CD4-positive, alpha-beta T cell treated with Interleukin-4 for 4 hours (primary cell): ENCODE results near the gene LYZL6.
A peak's percentile ranks its signal among the peaks of the same experiment; 100 is the strongest.
"Not testable (repeated sequence)": the region's sequence is repeated elsewhere in the genome, so short reads cannot be mapped to it uniquely, and the experiment has no call there.

Source experiments
- DNase-seq: peaks from one replicate; pipeline ENCODE4 v3.0.0-alpha.2; 2020

The LYZL6 gene

DNA sequence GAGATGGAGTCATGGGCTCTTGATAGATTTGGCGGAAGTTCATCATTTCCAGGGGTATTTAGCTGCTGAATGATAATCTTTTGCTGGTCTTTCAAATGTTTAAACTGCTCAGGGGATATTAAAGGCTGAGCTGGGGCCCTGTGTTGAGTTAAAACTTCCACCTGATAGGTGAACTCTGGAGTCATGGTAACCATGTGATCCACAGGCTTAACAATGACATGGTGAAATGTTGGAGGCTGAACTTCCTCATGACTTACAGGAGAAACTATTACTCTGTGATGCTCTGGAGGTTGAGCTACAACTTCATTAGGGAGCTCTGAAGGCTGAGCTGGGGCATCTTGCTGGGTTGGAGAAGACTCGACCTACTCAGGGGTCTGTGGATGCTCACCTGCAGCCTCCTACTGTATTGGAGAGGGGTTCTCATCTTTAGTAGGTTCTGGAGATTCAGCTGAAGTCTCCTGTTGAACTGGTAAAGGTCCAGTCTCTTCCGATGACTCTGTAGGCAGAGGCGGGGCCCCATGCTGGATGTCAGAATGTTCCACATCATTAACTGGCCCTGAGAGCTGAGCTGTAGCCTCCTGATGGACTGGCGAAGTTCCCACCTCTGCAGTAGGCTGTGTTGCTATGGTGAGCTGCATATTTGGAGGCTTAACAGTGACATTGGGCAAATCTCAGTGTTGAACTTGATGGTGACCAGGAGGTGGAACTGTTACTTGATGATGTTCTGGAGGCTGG, 37.2 kb downstream of the LYZL6 start:
- no peak for DNase-seq

DNA sequence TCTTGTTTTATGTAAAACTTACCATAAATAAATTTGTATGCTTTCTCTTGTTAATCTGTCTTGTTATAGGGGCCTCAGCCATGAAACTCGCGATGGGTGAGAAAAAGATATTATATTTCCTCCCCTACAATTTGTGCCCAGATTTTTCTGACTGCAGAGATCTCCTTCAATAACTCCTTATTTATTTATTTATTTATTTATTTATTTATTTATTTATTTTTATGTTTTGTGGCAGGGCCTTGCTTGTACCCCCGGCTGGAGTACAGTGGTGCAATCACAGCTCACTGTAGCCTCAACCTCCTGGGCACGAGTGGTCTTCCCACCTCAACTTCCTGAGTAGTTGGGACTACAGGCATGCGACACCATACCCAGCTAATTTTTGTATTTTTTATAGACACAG, 40.1 kb downstream of the LYZL6 start:
- no peak for DNase-seq

DNA sequence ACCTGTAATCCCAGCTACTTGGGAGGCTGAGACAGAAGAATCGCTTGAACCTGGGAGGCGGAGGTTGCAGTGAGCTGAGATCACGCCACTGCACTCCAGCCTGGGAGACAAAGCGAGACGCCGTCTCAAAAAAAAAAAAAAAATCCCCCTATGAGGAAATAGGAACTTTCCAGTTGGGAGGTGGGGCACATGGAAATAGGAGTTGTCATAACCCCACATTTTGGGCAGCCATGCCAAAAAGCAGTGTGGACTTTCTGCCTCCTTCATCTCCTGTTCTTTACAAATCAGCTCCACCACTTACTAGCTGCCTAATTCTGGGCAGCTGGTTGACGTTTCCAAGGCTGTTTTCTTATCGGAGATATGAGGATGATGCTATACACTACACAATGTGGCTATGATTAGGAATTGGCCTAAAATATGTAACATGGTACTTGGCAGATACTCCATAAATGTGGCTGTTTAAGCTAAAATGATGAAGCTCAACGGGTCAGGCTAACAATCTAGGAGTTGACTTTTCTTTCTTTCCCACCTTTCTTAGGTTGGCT, 41.8 kb downstream of the LYZL6 start:
- DNase-seq, result no peak

DNA sequence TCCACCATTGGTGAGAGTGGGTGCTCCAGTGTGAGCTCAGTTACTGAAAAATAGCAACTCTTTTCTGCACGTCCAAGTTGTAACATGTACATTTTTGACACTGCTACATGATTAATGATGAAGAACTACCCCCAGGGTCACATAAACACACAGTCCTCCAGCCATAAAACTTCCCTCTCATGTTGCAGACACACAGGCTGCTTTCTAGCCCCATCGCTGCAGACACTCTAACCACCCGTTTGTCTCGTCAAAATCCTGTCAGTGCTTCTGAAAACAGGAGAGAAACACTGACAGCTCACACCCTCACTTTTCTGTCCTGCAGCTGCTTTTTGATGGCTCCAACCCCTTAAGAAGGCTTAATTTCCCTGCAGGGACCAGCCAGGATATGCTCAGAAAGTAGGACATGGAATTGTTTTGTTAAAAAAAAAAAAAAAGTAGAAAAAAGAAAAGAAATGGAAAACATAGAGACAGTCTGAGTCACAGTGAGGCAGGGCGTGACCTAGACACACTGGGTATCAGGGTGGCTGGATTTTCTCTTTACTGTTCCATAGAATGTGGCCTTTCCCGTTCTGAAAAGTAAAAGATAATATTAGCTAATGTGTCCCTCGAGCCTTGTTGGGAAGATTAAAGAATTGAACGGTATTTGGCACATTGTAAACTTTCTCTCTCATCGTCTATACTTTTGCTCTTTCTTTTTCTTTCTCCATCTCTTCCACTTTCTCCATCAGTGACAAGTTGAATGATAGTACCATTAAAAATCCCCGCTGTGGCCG, 42.6 kb downstream of the LYZL6 start:
- peak; percentile 79 for DNase-seq

DNA sequence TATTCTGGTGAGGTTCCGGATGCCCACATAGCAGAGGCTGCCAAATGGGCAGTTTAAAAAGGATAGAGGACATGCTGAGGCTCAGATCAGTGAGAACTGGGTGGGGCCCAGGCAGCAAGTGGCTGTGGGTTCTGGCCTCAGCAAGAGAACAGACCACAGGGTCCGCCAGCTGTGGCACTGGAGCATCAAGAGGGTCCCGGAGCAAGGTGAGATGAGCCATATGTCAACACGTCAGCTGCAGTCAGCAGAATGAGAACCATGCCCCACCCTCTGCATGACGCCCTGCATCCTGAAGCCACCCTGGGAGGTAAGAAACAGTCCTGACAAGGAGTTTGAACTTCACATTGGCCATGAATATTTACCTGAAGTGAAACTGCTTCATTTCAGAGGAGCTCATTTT, 43.2 kb downstream of the LYZL6 start:
- peak; percentile 64 for DNase-seq

DNA sequence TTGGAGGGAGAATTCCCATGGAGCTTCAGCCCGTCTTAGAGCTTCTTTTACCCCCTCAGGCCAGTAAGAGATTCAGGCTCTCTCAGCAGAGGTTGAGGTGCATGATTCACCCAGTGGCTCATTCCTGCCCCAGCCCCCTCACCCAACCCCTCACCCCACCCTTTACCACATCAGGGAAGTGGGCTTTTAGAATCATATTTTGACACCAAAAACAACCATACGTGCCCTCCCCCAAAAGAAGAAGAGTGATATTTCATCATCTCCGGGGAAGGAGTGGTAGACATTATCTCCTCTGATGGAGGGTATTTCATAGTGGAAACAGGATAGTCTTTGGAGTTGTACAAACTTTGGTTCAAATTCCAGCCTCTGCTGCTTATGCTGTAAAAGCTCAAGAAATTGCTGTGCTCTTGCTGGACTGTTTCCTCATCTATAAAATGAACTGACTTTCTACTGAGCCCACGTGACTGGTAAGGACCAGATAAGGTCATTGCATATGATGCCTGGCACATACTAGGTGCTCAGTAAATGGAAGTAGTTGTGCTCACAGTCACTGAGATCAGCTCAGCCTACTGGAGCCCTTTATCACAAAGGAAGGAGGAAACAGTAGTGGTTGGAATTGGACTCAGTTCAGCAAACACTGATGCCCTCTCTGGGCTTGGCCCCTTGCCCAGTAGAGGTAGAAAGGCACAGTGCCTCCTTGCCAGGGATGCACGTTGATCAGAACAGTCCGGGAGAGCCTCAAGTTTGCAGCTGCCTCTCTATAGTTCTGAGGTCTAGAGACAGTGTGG, 45.0 kb downstream of the LYZL6 start:
- DNase-seq, result peak; percentile 83

DNA sequence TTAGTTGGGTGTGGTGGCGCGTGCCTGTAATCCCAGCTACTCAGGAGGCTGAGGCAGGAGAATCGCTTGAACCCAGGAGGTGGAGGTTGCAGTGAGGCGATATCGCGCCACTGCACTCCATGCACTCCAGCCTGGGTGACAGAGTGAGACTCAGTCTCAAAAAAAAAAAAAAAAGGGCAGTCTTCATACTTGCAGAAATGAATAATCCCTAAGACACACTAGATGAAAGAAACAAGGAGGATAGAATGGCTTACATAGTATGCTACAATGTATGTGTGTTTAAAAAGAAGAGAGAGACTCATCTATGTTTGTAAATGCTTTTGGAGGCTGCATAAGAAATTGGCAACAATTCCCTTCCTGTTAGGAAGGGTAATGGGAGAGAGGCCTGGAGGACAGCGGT, 45.7 kb downstream of the LYZL6 start:
- not testable (repeated sequence) for DNase-seq

DNA sequence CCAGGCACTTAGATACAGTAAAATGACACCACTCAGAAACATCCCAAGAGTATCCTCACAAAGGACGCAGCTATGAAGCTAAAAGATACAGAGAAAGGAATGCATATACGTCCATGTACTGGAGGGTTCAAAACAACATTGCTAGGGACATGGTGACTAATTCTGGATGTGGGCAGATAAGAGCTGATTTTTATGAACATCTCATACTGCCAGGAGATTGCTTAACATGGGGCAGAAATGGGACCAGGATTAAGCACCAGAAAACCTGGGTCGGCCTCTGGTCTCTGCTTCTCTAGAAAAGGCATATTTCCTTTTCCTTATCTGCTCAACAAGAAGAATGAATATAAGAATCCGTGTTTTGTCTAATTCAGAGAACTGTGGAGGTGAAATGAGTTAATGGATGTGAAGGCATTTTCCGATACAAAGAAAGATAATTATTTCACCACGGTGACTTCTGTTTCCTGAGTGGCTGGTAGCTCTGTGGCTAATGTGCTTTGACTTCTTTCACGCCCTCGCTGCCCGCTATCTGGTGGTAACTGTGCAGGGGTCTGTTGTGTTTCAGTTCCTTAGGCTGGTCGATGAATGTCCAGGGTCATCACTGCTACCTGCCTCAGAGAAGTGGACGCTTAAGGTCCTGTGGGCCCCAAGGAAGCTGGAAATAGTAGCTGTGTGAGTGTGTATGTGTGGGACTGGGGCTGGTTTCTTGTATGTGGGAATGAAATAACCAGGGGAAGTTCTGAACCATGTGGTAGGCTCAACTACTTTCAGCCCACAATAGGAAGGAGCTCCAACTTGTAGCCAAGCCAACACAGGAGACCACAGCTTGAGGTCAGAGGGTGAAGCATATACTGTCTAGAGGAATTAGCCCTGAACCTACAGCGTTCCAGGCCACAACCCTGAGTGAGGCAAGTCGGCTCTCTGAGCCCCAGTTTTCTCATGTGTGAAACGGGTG, 47.6 kb downstream of the LYZL6 start:
- peak; percentile 76 for DNase-seq

DNA sequence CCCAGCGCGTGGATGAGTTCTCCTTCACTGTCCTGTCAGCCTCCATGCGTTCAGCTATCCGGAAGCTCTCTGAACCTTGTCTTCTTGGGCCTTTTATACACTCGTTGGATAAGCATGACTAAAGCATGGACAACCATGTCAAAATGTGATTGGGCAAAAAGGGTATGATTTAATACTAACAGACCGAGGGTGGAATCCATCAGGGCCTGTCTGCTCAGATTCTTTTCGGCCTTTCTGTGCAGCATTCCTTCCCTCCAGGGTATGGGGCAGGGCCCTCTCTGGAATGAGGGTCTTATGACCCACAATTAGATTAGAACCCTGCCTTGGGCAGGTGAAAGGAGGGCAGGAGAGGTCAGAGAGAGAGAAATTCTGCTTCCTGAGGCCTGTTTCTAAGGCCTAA, 49.3 kb downstream of the LYZL6 start:
- DNase-seq, result no peak

DNA sequence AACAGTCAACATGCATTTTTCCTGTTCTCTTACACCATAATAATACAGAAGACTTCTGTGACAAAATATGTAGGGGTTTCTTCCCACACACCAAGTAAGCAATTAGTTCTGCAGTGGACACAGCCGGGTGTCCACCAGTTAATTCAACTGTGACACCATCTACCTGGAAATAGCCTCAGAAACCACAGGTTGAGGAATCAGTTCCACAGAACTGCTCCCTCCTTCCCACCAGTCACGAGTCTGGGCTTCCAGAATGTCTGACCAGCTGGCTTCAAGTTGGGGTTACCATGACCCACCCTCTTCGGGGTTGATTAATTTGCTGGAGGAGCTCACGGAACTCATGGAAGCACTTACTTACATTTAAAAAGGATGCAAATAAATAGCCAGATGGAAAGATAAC, 49.8 kb downstream of the LYZL6 start:
- no peak for DNase-seq

DNA sequence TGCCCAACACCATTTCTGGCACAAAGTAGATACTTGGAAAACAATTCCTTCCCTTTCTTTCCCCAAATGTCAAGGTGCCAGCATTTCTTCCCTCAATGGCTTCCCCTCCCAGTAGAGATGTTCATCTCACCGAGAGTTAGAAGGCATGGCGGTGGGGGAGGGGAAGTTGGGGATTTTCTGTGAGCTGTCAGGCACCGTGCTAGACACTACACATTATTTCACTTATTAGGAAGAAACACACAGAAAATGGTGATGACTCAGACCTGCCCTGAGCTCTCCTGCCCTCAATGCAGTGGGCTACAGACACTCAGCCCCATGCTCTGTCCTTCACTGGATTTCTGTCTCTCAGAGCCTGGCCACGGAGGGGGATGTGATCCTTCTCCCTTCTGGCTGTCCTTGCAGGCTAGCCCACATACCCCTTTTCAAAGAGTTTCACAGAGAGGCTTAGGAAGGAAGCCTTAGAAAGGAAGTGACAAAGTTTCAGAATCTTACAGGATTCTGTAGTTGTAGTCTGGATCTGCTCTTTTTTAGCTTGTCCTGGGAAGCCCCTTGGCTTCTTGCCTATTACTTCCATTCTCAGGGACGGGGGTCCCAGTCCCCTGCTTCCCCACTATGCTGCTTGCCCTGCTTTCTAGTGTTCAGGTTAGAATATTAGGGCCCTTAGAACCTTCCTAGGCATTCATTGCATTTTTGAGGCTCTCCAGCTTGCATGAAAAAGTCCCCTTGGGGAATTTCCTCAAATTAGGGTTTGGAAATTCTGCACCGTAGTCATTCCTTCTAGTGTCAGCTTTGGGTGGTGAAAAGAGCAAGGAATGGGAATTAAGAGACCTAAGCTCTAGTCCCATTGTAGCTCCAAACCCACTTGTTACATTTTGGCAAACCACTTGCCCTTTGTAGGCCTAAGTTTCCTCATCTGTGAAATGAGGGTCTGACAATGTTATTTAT, 51.1 kb downstream of the LYZL6 start:
- DNase-seq, result peak; percentile 86

DNA sequence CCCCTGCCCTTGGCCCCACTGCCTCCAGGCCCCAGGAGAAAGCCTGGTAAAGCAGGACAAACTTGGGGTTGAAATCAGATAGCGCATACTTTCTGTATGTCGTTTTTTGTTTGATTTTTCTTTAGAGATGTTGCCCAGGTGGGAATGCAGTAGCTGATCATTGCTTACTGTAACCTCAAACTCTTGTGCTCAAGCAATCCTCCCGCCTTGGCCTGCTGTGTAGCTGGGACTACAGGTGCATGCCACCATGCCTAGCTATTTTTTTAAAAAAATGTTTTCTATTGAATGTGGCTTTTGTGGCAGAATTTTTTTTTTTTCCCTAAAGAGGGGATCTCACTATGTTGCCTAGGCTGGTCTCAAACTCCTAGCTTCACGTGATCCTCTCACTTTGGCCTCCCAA, 52.2 kb downstream of the LYZL6 start:
- peak; percentile 32 for DNase-seq

DNA sequence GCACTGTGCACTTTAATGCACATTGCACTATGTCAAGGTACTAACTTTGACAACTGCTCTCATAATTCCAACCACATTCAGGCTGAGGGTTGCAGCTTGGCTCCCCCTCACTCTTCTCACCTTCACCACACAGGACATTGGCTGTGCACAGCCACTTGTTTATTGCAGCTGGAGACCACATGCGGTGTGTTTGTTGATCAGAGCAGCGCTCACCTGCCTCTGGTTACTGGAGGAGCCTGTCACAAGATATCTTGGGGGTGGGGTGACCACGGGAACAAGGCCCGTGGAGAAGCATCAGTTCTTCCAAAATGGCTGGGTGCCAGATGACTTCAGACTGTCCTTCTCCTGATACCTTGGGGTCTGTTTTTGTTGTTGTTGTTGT, 52.7 kb downstream of the LYZL6 start:
- DNase-seq, result peak; percentile 91

DNA sequence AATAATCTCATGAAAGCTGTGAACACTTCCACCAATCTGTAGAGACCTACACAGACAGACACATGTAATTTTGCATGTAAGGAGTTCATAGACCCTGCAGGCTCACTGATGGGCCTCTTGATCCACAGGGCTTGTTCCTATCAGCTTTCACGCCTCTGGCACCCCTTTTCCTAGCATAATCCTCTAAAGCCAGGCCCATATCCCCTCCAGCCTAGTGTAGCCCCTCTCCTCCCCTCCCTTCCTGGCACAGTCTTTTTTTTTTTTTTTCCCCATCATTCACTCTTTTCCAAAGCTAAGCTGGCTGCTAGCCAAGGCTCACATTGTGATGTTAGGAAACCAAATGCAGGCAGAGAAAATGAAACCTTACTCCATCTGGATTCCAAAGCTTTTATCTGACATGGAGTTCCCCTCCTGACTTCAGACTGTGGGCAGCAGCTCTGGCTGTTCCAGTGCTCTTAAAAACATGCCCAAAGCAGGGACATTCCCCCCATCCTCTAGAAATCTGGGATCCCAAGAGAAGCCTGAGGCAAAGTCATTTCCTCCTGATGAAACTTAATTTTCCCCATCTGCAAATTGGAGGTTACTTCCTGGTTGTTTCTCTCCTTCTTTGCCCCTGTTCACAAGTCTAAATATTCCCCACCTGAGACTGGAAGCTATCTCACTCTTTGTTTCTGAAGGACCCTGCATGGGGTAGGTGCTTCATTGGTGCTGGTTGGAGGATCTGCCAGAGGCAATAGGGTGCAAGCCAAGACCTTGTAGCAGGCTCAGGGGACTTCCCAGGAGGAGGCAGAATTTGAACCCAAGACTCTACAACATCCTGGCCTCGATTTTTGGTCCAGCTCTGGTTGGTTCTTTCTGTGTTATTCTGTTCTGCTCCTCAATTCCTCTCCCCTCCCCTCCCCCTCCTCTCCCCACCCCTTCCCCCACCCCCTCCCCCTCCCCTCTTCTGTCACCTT, 53.4 kb downstream of the LYZL6 start:
- DNase-seq, result no peak

DNA sequence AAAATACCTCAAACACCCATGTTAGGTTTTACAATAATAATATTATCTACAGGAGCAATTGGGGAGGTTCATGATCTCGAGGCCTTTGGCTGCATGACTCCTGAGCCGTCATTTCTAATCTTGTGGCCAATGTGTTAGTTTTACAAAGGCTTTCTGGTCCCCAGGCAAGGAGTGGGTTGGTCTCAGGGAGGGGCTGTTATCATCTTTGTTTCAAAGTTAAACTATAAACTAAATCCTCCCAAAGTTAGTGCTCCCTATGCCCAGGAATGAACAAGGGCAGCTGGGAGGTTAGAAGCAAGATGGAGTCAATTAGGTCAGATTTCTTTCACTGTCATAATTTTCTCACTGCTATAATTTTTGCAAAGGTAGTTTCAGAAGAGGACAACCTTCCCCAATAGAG, 54.3 kb downstream of the LYZL6 start:
- peak; percentile 77 for DNase-seq
